Muscle of back (tissue), 11 donors: ENCODE data around the gene STARD8. TPM values are rescaled to one million over a fixed set of nuclear protein-coding genes. Genes with fewer than 3 reads are reported as not detected.
A peak's percentile ranks its signal among the peaks of the same experiment; 100 is the strongest.
"Not testable (repeated sequence)": the region's sequence is repeated elsewhere in the genome, so short reads cannot be mapped to it uniquely, and the experiment has no call there.

Experiments
- DNase-seq, 3 donors: peaks; one replicate each; pipeline versions ENCODE4 v3.0.0 to v3.0.0-alpha.2; 2013
- polyA plus RNA-seq, 10 donors: library from polyadenylated mRNA; unstranded; fragments of 120-200 nt; gene quantifications; one replicate each; pipeline ENCODE4 v1.2.1, GENCODE V29; 2013; ENCODE audit not compliant: insufficient read length in 10 of 10

Gene STARD8
- polyA plus RNA-seq, 10 donors, result 12.4 to 21.3 (median 18.2) TPM

DNA sequence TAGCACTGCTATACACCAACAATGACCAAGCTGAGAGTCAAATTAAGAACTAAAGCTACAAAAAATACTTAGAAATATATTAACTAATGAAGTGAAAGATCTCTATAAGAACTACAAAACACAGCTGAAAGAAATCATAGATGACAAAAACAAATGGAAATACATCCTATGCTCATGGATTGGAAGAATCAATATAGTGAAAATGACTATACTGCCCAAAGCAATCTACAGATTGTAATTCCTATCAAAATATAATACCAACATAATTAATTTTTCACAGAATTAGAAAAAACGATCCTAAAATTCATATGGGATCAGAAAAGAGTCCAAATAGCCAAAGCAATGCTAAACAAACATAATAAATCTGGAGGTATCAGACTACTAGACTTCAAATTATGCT, 87.8 kb downstream of the STARD8 start:
- no peak for DNase-seq

DNA sequence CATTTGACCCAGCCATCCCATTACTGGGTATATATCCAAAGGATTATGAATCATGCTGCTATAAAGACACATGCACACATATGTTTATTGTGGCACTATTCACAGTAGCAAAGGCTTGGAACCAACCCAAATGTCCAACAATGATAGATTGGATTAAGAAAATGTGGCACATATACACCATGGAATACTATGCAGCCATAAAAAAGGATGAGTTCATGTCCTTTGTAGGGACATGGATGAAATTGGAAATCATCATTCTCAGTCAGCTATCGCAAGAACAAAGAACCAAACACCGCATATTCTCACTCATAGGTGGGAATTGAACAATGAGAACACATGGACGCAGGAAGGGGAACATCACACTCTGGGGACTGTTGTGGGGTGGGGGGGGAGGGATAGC, 94.4 kb downstream of the STARD8 start:
- DNase-seq, result not testable (repeated sequence)

DNA sequence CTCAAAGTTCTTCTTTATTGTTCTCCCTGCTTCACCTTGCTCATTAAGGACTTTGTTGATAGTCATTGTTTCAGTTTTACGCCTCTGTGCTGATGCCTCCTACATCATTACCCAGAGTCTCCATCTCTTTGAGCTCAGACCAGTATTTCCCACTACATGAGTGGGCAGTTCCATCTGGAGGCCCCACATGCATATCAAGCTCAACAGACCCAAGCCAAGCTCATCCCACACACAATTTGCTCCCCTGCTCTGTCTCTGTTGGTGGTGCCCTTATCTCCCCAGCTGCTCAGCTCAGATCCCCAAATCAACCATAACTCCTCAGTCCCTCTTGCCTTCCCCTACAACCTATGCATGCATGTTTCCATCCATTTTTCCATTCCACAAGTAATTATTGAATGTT, 96.3 kb downstream of the STARD8 start:
- no peak for DNase-seq

DNA sequence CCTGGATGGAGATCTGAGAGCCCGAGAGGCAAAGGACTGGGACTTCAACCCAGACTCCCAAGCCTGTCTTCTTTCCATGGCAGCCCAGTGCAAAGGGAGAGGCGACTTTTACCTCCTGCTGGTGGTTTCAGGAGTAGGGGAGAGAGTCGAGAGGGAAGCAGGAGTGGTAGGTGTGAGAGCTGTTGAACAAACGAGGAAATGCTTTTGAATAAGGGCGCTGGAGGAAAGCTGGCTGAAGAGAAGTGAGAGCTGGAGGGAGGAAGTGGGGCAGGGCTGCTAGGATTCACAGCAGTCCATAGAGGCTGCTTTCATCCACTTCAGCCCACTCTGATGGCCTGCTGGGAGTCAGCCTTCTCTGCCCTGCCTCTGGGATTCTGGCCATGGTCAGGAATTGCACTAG, 99.5 kb downstream of the STARD8 start:
- no peak for DNase-seq

DNA sequence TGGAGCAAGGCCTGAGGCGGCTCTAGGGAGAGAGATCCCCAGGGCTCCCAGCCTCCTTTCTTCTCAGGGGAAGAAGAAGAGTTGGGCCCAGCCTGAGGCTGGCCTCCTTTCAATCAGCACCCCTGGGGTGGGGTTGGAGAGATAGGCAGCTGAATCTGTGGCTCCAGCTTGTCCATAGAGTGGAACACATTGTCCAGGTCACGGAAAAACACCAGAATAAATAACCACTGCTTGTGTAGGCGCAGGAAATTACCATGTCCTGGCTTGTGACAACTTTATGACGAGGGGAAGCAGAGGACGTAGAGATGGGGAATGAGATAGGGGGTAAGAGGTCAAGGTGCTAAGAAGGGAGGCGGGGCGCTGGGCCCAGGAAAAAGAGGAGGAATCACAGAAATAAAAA, 100.6 kb downstream of the STARD8 start:
- DNase-seq, result no peak

DNA sequence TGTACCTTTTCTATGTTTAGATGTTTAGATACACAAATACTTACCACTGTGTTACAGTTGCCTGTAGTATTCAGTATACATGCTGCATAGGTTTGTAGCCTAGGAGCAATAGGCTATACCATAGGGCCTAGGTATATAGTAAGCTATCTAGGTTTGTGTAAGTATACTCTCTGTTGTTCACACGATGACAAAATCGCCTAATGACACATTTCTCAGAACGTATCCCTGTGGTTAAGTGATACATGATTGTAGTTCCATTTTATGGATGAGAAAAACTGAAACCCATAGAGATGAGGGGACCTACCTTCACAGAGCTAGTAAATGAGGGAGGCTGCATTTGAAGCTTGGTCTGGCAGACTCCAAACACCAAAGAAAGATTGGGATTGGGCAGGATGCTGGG, 102.0 kb downstream of the STARD8 start:
- DNase-seq, result no peak

DNA sequence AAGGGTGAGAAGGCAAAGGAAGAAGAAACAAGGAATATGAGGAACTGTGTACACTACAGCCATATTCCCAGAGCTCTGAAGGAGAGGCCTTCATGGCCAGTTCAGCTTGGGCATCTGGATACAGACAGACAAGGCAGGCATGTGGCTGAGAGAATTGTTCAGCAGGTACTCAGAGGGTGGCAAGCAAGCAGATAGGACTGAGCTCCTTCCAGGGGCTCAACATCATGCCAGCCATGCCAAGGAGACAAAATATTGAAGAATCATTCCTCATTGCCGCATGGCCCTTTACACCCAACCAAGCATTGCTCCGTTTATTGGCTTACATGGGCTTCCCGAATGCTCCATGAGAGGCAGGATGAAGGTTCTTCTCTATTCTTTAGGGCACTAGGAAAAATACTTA, 102.8 kb downstream of the STARD8 start:
- DNase-seq, result no peak

DNA sequence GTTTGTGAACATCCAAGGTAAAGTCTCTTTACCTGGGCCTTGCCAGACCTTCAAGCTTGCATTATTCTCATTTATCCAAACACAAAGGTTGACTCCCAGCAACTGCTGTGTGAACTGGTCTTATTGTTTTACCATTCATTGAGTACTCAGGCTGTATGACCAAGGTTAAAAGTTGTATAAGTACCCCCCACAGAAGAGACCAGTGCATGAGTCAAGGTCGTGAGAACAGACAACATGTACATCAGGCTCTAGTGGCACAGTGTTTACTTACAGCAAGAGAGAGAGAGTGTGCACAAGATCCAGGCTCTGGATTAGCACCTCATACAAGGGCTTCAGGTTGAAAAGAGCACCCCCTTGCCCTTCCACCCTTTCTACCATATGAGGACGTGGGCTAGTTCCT, 103.9 kb downstream of the STARD8 start:
- no peak for DNase-seq

DNA sequence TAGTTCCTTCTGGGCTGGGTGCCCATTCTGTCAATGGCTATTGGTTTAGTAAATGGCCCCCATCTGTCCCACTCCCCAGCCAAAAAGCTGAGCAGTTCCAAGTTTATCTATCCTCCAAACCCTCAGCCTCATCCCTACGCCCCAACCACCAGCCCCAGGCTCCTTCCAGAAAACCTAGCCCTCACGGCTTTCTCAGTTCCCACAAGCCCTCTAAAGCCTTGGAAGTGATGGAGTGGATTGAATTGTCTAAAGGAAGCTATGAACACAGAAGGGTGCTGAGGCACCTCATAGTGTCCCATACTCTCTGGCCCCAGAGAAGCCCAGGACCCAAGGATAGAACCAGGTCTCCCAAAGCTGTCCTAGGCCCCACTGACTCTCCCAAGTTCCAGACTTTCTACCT, 105.8 kb downstream of the STARD8 start:
- DNase-seq, result no peak

DNA sequence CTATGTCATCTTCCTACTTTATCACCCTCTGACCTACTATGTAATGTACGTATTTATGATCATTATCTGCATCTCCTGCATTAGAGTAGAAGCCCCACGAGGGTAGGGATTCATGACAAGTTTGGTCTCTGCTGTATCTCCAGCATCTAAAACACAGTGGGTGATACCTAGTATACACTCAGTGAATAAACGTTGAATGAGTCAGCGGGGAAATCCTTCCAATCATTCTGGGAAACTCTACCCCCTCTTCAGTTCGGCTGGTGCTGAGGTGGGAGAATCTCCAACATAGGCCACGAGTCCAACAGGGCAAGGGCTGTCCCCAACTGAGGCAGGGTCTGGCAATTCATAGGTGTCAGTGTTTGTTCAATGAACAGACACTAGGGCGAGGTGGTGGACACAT, 106.9 kb downstream of the STARD8 start:
- DNase-seq, result no peak

DNA sequence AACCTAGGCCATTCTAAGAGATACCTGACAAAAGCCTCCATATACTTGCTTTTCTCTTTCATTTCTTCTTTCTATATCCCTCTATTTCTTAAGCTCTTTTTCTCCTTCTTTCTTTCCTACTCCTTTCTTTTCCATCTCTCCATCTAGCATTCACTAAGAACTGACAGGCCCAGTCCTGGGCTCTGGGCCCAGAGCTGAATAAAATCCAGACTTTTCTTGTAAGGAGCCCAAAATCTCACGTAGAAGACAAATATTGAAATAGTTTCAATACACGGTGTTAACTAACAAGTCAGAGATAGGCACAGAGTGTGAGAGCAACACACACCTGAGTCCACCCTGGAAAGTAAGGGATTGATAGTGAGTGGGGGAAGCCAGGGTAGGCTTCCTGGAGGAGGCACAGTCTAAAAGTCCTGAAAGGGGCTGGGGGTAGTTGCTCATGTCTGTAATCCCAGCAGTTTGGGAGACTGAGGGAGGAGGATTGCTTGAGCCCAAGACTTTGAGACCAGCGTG, 108.2 kb downstream of the STARD8 start:
- DNase-seq, result peak; percentile 7 to 56 (median 43)

DNA sequence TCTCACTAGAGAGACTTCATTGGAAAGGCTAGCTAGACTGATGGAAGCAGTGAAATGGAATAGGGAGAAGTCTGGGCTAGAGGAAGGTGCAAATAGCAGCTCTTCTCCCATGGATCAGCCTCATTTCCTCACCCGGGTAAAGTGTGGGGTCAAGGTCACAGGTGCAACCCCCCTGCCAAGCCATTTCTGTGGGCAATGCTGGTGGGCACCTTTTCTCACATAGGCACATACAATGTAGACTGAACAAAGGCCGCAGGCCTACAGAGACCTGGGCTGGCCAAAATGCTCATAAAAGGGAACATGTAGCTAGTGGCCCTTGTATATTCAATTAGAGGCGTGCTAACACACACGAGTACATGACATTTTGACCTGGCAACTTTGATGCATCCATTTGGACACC, 109.9 kb downstream of the STARD8 start:
- DNase-seq, result no peak

DNA sequence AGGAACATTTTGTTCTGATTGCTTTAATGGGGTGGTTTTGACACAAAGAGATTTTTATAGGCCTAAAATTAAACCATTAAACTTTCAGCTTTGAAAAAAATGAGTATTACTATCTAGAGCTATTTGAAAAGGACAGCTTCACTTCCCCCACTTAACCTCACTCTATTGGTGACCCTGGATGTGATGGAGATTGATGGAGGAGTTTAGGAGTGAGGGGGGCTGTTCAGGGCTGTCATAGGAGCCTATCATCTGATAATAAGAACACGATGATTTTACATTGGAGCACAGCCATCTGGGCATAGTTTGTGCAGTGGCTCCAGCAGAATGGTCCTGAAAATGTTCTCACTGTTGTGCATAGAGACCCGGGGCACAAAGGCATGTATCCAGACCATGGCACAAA, 110.3 kb downstream of the STARD8 start:
- no peak for DNase-seq

DNA sequence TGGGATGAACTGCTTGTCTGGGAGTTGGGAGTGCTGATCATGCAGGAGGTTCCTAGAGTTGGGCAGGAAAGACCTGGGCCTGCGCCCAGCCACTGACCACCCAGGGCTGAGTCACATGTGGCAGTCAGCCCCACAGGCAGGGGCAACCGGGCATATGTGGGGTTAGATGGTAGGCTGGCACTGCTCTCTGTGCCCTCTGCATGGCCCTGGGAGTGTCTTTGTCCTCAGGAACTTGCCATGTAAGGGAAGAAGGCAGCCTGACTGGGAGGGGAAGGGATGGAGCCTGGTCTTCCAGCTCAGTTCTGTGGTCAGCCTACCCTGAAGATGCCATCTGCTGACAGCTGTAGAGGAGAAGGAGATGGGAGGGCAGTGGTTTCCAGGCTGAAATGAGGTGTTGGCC, 111.2 kb downstream of the STARD8 start:
- DNase-seq, result no peak

DNA sequence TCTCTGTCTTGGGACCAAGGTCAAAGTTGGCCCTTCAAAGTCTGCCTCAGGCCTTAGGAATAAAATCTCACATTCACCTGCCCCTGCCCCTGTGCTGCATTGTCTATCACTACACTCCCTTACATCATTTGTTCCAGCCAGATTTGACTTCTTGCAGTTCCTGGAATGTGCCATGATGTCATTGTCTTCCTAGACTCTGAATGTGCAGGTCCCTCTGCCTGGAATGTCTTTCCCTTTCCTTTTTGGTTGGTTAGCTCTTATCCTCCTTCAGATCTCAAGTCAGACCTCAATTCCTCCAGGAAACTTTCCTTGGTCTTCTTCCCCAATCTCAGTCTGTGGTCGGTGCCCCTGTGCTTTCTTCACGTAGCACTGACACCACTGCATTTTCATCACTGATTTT, 113.6 kb downstream of the STARD8 start:
- DNase-seq, result no peak

DNA sequence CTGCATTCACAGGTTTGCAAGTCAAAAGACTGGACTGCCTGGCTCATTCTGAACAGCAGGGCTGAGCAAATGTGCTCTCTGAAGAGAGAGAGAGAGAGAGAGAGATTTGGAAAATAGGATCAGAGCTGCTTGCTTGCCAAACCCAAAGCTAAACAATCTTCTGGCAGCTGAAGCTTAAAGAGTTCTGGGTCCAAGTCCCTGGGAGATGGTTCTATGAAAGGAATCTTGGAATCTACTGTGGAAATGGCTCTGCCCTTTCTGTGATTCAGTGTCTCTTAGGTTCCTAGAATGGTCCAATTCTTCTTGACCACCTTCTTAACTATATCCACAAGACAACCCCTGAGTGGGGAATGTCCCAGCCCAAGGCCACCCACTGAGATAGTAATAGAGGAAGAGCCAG, 115.3 kb downstream of the STARD8 start:
- DNase-seq, result peak; percentile 11 to 59 (median 37)

DNA sequence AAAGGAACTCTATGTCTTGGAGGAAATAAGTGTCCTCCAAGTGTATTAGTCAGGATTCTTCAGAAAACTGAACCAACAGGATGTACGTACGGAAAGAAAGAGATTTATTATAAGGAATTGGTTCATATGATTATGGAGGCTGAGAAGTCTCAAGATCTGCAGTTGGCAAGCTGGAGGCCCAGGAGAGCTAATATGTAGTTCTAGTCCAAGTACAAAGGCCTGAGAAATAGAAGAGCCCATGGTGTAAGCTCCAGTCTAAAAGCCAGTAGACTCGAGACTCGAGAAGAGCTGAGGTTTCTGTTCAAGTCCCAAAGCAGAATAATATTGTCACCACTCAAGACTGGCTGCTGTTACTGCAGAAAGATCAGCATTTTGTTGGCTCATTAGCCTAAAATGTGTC, 116.0 kb downstream of the STARD8 start:
- DNase-seq, result peak in 2 of 3 donors; percentile 3 to 21

Other genes with a start within 250 kb of the STARD8 start
- 10 to 100 TPM; 11.2 to 23.1 (median 14.9) TPM for gene OPHN1, start 214.2 kb upstream of the STARD8 start, polyA plus RNA-seq
- 10 to 100 TPM; 24.9 to 33.1 (median 29.3) TPM for gene YIPF6, start 148.6 kb upstream of the STARD8 start, polyA plus RNA-seq
- 10 to 100 TPM; 32.0 to 56.5 (median 42.0) TPM for gene EFNB1, start 181.4 kb downstream of the STARD8 start, polyA plus RNA-seq